GM21723 (cell line): ENCODE data around the gene ALDH3B1.
"Not testable (repeated sequence)": the region's sequence is repeated elsewhere in the genome, so short reads cannot be mapped to it uniquely, and the experiment has no call there.

Experiments used
- ATAC-seq: cut with Tn5 transposase; IDR thresholded peaks from one replicate; pipeline ENCODE4 v1.9.1; 2021; ENCODE audit warnings: mild to moderate bottlenecking, moderate library complexity; ENCODE audit not compliant: unreplicated experiment

Gene ALDH3B1

GRCh38 chr11:68010090-68011041, at the start of gene ALDH3B1:
TSS of gene ALDH3B1 (plus strand) at chr11:68010327. CDS start at chr11:68015298, 4,971 bp downstream.
- ATAC-seq: no peak

DNA sequence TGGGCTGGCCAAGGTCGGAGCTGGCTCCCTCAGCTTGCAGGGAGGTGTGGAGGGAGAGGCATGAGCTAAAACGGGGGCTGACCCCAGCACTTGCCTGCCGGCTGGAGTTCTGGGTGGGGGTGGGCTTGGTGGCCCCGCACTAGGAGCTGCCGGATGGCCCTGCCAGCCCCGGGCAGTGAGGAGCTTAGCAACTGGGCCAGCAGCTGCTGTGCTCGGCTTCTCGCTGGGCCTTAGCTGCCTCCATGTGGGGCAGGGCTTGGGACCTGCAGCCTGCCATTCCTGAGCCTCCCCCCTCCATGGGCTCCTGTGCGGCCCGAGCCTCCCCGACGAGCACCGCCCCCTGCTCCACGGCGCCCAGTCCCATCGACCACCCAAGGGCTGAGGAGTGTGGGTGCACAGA, 46.9 kb upstream of the ALDH3B1 start:
- ATAC-seq: not testable (repeated sequence)

DNA sequence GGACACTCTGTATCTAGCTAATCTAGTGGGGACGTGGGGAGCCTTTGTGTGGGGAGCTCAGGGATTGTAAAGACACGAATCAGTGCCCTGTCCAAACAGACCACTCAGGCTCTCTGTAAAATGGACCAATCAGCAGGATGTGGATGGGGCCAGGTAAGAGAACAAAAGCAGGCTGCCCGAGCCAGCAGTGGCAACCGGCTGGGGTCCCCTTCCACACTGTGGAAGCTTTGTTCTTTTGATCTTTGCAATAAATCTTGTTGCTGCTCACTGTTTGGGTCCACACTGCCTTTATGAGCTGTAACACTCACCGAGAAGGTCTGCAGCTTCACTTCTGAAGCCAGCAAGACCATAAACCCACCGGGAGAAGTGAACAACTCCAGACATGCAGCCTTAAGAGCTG, 46.2 kb upstream of the ALDH3B1 start:
- not testable (repeated sequence) for ATAC-seq

DNA sequence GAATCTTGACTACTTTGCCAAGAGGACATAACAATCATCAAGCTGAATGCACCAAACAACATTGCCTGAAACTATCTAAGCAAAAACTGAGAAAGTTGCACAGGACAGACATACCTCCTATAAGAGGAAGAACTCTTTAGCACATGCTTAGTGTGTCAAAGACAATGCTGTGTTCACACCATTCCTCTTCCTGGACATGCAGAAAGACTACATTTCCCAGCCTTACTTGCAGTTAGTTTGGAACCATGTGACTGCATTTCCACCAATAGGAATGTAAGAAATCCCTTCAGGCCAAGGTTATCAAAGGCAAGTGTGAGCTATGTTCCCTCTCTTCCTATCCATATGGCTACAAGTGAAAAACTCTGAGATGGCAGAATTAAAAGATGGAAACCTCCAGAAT, 45.4 kb upstream of the ALDH3B1 start:
- not testable (repeated sequence) for ATAC-seq

DNA sequence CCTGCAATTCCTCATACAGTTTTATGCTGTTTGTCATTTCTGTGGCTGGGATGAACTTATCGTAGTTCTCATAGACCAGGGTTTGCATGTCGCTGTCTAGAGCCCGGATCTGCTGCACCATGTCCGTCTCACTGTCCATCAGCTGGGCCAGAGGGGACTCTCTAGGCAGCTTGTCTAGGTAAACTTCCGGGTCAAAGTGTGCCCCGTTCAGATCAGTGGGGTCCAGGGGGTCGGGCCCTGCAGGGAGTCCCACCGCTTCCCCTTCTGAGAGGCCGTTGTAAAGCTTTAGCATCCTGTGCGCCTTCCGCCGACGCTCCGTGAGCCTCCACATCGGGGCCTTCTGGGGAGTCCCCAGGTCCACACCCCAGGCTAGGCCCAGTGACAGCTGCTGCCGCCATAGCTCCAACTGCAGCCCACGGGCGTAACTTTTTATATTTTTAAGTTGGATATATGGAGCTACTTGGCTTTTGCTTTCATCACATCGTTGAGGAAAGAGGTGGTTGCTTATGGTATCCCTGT, 44.2 kb upstream of the ALDH3B1 start:
- ATAC-seq: not testable (repeated sequence)

DNA sequence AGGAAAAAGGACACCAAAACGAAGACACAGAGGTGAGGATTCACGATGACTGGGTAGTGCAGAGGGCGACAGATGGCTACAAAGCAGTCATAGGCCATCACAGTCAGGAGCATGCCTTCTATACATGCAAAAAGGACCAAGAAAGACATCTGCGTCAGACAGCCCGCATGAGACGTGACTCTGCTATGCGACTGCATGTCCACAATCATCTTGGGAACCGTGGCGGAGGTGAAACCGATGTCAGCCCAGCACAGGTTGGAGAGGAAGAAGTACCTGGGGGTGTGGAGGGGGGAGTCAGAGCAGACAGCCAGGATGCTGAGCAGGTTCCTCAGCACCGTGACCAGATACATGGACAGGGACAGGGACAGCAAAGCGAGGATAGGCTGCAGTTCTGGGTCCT, 35.4 kb upstream of the ALDH3B1 start:
- ATAC-seq: not testable (repeated sequence)

- ATAC-seq: not testable (repeated sequence)
These were observed 31.2 kb upstream of the ALDH3B1 start for GRCh38 chr11:67978766-67979418.

GRCh38 chr11:67981226-67981625, 28.9 kb upstream of the ALDH3B1 start:
- ATAC-seq: not testable (repeated sequence)

DNA sequence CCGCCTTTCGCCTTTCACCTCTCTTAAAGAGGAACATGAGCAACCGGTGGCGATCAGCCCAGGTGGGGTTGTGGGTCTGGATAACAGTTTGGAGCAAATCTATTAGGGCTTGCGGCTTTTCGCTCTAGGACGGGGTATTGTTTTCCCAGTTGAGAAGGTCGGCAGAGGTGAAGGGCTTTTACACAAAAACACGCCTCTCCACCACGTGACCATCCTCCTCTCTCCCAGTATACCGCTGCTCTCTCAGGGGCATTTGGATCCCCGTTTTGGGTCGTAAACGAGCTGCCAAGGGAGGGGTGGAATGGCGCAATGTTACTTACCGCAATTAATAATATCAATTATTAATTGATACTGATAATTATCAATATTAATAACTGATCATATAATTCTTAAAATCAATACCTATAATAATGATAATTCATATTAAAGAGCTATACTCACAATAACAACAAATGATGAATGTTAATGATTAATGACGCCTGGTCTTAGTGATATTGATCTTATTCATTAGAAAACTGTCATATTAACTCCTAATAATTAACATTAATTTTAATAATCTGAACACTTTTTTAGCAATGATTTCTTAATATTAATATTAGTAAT, 27.8 kb upstream of the ALDH3B1 start:
- ATAC-seq: not testable (repeated sequence)

GRCh38 chr11:67983951-67984350, 26.2 kb upstream of the ALDH3B1 start:
- ATAC-seq: no peak

GRCh38 chr11:67985302-67985701, 24.8 kb upstream of the ALDH3B1 start:
- not testable (repeated sequence) for ATAC-seq

DNA sequence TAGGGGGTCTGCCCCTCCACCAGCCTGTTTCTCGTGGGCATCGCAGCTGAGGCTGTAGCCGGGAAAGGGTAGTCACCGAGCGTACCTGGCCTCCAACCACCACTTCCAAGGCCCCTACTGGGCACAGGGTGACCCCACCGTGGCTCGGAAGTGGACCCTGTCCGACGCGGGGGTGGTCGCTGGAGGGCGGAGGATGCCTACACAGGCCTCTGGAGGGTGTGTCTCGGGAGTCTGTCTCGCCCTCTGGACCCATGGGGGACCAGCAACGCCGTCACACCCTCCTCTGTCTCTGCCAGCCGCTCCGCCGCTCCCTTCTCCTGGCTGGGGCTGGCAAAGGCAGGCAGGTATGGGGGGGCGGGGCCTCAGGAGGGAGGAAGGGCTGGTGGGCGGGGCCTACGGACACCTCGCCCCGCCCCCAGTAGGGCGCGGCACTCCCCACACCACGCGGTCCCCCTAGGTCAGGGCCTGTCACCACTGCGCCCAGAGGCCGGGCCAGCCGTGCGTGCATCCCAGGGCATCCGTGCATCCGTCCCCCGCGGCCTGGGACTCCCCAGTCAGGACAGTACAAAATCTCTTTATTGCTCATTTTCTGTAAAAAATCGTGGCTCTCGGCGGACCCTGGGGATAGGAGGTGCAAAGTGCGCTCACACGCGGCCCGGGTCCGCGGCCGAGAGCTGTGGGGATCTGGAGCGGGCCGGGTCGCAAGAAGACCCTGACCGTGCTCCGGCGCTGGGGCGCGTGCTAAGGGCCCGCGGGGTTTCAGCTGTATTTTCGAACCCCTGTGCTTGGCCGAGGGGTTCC, 19.4 kb upstream of the ALDH3B1 start:
- ATAC-seq: not testable (repeated sequence)

DNA sequence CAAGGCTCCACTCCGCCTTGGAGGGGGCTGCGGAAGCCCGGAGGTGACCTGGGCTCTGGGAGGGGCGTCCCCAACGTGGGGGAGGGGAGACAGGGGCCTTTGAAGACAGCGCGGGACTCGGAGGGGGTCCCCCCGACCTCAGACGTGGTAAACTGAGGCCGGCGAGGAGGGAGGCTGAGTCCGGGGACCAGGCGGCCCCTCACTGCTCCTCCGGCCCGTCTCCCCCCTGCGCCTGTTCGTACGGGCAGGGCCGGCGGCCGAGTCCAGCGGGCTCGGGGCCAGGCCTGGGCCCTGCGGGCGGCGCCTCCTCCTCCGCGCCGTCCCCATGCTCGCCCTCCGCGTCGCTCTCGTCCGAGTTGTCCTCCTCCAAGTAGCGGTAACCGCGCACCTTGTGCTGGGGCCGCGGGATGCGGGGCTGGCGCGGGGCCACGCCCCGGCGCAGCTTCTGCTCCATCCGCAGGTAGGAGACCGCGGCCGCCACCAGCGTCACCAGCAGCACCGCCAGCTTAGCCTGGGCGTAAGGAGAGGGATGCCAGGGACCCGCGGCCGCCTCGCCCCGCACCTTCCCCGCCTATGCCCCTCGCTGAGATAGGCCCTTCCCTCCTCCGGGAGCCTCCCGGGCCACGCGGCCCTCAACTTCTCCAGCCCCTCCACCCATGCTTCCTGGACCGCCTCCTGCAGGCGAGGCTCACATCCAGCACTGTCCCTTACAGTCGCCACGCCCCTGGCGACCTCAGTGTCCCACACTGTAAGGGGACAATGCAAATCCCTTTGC, 18.6 kb upstream of the ALDH3B1 start:
- ATAC-seq: not testable (repeated sequence)

DNA sequence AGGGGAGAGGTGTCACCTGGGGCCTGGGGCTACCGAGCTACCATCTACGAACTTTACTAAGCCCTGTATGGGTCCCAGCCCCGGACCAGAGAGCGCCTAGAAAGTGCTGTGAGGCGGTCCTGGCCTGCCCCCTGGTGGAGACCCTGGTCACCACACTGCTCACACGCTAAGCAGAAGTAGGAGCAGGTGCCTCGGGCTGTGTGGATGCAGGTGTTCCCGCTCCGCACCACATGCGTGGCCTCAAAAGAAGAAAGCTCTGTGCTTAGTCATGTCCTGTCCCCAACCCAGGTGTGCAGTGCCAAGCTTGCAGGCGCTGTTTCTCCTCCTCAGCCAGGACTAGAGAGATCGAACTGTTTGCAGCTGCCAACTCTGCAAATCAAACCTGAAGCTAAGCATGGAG, 16.3 kb upstream of the ALDH3B1 start:
- ATAC-seq: not testable (repeated sequence)

DNA sequence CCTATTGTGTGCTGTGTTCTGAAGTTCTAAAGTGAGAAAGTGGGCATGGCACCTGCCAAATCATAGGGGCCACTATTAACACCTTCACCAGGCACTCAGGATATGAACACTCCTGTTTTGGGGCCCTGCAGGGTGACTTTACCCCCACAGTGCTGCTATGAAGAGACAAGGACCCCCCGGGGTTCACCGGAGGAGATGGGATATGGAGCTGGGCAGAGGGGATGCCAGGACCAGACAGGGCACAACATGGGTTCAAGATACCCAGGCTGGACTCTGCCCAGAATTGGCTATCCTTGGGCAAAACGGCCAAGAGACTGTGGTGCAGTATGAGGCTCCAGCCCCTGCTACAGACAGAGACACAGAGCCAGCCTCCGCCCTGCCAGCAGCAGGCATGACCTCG, 15.7 kb upstream of the ALDH3B1 start:
- ATAC-seq: not testable (repeated sequence)

- ATAC-seq: not testable (repeated sequence)
These were observed 15.0 kb upstream of the ALDH3B1 start for GRCh38 chr11:67995129-67995528.

DNA sequence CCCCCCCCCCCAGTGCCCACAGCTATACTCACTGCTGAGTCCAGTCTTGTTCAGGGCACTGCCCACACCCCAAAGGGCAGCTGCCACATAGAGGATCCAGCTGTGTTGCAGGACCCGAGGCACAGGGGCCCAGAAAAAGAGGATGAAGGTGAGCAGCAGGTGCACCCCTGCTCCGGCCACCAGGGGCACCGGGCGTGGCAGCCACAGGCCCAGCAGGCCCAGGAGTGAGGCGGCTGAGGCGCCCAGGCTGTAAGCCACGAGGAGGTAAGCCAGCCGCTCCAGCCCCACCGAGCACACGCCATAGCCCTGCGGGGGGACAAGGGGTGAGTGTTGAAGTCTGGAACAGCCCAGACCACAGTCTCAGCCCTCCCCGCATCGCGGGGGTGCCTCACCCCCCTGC, 14.5 kb upstream of the ALDH3B1 start:
- ATAC-seq: not testable (repeated sequence)

DNA sequence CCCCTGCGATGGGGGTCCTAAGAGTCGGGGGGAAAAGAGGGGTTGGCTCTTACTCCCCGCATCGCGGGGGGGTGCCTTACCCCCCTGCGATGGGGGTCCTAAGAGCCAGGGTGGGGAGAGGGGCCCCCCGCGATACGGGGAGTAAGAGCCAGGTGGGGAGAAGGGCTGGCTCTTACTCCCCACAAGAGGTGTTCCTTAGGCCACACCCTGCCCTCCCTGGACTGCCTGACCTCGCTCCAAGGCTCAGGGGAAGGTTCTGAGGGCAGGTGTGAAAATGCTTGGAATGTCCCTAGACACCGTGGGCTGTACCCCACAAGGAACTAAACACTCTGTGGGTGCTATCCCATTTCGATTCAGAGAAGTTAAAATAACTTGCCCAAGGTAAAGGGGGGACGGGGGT, 14.1 kb upstream of the ALDH3B1 start:
- no peak for ATAC-seq

GRCh38 chr11:67996622-67997474, 13.3 kb upstream of the ALDH3B1 start:
- no peak for ATAC-seq
